ENCODE data around the gene SECTM1.

The SECTM1 gene

GRCh38 chr17:82327289-82327688 is 6.3 kb downstream of the SECTM1 start:
- no peak for DNase-seq

DNA sequence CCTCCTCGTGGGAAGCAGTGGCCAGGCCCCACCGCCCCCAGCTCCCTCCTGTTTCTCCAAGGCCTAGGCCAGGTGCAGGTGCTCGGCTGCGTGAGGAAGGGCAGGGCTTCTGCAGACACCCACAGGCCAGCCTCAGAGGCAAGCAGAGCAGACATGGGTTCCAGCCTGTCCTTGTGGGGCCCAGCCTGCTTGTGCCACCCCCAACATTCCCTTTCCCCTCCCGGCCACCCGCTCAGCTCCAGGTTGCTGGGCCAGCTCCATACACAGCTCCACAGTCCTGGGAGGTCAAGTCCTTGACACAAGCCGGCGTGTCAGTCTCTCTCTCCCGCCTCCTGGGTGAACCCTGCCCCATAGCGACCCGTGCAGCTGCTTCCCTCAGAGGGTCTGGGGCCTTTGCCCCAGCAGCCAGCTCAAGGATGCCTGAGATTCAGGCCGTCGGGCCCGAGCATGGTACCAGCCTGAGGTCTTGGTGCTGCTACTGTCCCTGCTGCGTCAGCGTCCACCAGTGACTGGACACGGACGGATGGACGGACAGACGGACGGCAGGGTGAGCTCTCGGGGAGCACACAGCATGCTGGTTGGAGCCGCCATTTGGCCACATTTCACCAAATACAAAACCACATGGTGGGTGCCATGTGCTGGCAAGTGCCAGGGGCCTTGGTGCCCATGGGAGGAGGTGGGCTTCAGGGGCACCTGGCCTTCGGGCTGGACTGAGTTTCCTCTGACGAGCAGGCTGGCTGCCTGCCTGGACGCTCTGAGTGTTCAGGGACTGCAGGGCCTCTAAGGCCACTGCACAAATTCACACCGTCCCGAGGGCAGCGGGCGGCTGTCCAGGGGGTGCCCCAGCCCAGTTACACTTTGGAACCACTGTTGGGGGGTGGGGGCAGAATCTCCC is 8.0 kb downstream of the SECTM1 start:
- DNase-seq = no peak

GRCh38 chr17:82324566-82325285 is 8.8 kb downstream of the SECTM1 start:
- DNase-seq = peak in 1 of 2 experiments; percentile 44

DNA sequence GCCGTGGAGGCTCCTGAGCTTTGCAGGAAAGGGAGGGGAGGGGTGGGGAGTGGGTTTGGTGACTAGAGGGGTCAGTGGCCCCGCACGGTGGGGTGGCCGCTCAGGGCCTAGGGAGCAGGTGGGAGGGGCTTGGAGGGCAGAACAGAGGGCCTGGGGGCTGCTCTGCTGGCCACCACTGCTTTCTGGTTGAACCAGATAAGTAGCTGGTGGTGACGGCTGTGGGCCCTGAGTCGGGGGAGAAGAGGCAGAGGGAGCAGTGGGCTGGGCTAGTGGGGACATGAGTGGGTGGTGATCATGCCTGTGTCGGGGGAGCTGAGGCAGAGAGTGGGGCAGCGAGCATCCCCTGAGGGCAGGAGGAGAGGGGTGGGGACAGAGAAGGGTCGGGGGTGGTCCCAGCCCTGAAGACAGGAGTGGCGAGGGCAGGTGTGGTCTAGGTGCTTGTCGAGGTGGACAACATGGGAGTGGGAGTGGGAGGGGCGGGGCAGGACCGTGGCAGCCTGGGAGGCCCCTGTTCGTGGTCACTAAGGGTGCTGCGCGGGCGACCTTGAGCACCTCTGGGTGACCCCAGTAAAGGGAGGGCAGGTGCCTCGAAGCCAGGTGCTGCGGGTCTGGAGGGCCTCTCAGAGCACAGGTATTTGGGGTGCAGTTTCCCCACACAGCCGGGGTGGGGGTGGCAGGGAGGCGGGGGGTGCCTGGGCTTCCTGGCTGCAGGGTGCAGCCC is 9.9 kb downstream of the SECTM1 start:
- no peak for DNase-seq

GRCh38 chr17:82322526-82323453 is 10.8 kb downstream of the SECTM1 start:
- no peak for DNase-seq

GRCh38 chr17:82321947-82322466 is 11.6 kb downstream of the SECTM1 start:
- peak; percentile 48 to 60 for DNase-seq

DNA sequence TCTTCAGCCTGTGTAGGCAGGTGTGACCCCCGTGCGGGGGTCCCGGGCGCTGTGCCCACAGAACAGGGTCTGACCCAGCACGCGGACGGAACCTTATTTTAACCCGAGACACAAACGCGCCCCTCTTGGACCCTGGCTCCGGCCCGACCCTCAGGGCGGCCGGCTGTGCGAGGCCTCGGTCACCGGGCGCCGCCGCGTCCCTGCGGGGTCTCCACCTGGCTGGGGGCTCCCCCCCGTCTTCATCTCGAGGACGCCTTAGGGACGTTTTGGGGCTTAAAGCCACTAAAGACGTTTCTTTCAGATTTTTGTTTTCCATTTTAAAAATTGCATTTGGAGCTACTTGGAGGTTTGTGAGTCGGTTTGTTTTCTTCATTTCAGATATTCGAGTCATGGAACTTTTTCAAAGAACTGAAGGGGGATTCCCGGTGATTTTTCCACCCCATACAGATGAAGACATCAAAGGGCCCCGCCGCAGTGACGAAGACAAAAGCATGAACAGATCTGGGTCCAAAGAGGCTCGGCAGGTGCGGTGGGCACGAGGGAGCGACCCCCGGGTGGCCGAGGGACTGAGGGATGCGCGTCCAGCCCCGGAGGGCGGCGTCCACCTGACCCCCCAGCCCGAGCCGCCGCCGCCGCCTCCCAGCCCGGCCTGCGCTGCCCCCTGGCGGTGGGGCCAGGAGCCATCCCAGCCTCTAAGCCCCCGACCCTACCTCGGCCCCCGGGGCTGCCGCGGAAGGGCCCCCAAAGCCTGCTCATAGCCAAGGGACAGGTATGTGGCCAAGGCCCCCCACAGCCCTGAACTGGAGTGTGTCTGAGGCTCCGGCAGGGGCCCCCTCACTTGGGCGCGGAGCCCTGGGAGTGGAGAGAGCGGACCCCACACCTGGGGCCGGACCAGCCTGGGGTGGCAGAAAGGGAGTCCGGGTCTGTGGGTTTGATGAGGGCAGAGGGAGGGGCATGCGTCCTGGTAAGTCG is 12.3 kb downstream of the SECTM1 start:
- DNase-seq = peak; percentile 85 to 87

- DNase-seq = no peak
These were observed 13.3 kb downstream of the SECTM1 start for GRCh38 chr17:82320140-82320840.

DNA sequence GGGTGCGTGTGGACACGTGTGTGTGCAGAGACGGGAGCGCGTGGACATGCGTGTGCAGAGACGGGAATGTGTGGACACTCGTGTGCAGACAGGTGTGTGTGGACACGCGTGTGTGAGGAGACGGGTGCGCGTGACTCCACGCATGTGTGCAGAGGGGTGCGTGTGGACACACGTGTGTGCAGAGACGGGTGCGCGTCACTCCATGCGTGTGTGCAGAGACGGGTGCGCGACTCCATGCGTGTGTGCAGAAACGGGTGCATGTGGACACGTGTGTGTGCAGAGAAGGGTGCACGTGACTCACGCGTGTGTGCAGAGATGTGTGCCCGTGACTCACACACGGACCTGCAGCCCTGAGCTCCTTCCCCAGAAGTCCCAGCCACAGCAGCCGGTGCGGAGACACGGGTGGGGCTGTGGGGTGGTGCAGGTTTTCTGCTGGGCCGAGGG is 13.9 kb downstream of the SECTM1 start:
- no peak for DNase-seq

- no peak for DNase-seq
These were observed 14.6 kb downstream of the SECTM1 start for GRCh38 chr17:82318772-82319606.

DNA sequence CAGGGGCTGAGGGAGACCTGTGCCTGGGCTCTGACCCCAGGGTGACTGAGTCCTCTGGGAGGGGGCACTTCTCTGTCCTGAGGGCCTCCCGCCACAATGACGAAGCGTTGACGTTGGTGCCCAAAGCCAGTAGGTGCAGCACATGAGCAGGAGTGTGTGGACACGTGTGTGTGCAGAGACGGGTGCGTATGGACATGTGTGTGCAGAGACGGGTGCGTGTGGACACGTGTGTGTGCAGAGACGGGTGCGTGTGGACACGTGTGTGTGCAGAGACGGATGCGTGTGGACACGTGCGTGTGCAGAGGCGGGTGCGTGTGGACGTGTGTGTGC is 15.4 kb downstream of the SECTM1 start:
- no peak for DNase-seq

- DNase-seq = peak; percentile 82 to 86
These were observed 16.0 kb downstream of the SECTM1 start, which contains the start of gene CD7 for GRCh38 chr17:82317394-82318168. Gene CD7, minus strand, starts transcription at chr17:82317608. Its CDS starts 113 bp downstream, at chr17:82317495.

DNA sequence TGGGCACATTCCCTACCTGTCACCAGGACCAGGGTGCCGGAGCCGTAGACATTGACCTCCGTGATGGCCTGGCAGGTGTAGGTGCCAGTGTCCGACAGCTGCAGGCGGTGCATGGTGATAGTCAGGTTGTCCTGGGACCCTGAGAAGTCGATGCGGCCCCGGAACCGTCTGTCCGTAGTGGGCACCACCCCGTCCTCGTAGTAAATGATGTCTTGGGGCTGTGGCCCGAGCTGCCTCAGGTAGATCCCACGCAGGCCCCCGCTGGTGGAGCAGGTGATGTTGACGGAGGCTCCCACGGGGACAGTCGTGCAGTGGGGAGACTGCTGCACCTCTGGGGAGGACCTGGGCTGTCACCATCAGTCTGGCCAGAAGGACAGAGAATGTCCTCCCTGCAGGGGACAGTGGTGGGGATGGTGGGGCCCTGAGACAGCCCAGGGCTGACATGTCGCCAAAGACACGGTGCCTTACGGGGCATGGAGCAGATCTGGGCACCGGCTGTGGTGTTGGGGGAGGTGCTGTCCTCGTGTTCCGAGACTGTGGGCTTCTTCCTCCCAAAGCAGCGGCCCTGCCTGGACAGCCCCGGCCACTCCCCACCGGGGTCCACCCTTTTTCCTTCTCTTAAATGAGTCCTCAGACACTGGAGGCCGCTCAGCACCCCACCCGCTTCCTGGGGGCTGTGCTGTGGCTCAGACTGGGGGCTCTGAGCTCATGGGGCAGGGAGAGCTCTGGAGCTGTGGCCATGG is 16.7 kb downstream of the SECTM1 start:
- DNase-seq = peak in 1 of 2 experiments; percentile 66

DNA sequence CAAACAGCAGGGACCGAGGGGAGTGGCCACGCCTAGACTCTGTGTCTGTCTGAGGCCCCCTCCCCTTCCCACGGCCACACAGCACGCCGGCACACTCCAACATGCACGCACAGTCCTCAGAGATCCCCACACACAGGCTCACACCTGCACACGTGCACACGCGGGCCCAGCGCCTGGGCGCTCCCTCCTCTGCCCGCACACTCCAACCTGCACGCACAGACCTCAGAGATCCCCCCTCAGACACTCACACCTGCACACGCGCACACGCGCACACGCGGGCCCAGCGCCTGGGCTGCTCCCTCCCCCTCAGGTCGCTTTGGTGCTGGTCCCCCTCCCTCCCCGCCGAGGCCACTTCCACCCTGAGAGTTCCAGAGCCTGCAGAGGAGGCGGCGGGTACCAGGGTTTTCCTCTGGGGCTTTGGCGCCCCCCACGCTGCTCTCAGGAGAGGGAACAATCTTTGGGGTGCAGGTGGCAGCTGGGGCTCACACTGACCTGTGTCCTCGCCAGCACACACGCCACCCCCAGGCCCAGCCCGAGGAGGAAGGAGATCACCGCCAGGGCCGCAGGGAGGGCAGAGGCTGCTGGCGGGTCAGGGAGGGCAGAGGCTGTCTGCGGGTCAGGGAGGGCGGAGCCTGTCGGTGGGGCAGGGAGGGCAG is 17.7 kb downstream of the SECTM1 start:
- peak; percentile 65 to 71 for DNase-seq

DNA sequence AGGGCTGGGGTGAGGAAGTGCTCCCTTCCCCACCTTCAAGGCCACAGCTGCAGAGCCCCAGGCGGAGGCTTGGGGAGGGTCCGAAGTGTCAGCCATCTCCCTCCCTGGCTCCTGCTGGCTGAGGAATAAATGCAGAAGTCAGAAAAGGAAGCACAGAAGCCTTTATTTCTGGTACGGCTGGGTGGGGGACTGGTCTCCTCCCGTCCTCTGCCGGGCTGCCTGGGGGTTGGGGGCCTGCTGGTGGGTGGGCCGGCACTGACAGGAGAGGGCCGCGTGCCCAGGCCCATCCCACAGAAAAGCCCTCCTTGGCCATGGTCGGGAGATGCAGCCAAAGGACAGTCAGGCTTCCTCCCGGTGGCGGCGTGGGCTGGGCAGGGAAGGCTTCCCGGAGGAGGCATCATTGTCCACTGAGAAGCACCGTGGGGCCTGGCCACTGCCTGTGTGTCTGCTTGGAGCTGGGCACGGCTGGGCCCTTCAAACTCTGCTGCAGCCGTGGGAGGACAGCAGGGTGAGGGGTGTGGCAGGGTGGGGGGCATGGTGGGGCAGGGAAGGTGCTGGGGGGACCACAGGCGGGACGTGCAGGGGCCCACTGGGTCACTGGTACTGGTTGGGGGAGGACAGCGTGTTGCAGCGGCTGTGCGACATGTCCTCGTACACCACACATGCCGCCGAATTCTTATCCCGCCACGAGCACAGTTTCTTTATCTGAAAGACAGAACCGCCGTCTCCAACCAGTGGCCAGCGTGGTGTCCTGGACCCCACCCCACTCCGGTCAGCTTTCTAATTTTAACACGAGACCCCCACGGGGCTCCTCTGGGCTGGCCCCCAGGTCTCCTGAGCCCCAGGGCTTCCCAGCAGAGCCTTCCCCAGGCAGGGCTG is 18.6 kb downstream of the SECTM1 start:
- no peak for DNase-seq

Measured in activated T-cell treated with anti-CD3 and anti-CD28 coated beads, Interleukin-2, amount 50 U/mL, for 48 hours (primary cell).